CD4-positive, alpha-beta T cell (primary cell): ENCODE results near the gene CCM2L. TPM values are rescaled to one million over a fixed set of nuclear protein-coding genes. Genes with fewer than 3 reads are reported as not detected.

Experiments used
- ATAC-seq: fragments of 200-7000 bp; cut with Tn5 transposase; one replicate; pipeline ENCODE4 v1.10.0; 2022; ENCODE audit warnings: mild to moderate bottlenecking; ENCODE audit not compliant: poor library complexity
- CTCF ChIA-PET: fragments of 350-600 bp; sonication (Branson Sonifier 250); formaldehyde crosslinking; loops from one replicate; lab custom pipeline; 2021; ENCODE audit warnings: antibody characterized with exemption, inconsistent platforms; lab: Charles Lee
- POLR2A ChIA-PET: fragments of 350-600 bp; sonication (Branson Sonifier 250); formaldehyde crosslinking; loops from one replicate; lab custom pipeline; 2021; ENCODE audit warnings: antibody characterized with exemption, inconsistent platforms; lab: Charles Lee
- DNase-seq, 14 experiments: peaks; one replicate each; pipeline ENCODE4 v3.0.0-alpha.2; 2013 to 2020; ENCODE audit warnings: mixed read lengths in 2 of 14
- H3K27ac ChIP-seq, 2 donors: one replicate each; pipeline versions ENCODE4 v1.5.1 to v1.7.0; 2013; ENCODE audit warnings: low read length in 2 of 2, low read depth in 1 of 2, mild to moderate bottlenecking in 1 of 2
- H3K27me3 ChIP-seq, 2 experiments: 1 replicate in 1 of 2; 2 replicates in 1 of 2; pipeline versions ENCODE4 v1.6.1 to v1.7.0; 2013; ENCODE audit warnings: low read length in 2 of 2, control low read depth in 1 of 2, mild to moderate bottlenecking in 1 of 2, moderate library complexity in 1 of 2; ENCODE audit not compliant: insufficient read depth in 2 of 2, control insufficient read depth in 1 of 2
- H3K36me3 ChIP-seq: one replicate; pipeline ENCODE4 v1.6.1; 2013; ENCODE audit warnings: low read length, control low read depth; ENCODE audit not compliant: insufficient read depth
- H3K4me1 ChIP-seq: one replicate; pipeline ENCODE4 v1.6.1; 2013; ENCODE audit warnings: low read length, control low read depth; ENCODE audit not compliant: insufficient read depth
- H3K4me3 ChIP-seq: one replicate; pipeline ENCODE4 v1.5.1; 2013; ENCODE audit warnings: mild to moderate bottlenecking, low read length, moderate library complexity
- H3K9me3 ChIP-seq, 2 experiments: 1 replicate in 1 of 2; 2 replicates in 1 of 2; pipeline versions ENCODE4 v1.6.1 to v1.7.0; 2013; ENCODE audit warnings: low read length in 2 of 2, mild to moderate bottlenecking in 2 of 2, control low read depth in 1 of 2, moderate library complexity in 1 of 2; ENCODE audit not compliant: control insufficient read depth in 1 of 2, insufficient read depth in 1 of 2
- H3K27ac Mint-ChIP-seq: one replicate; pipeline ENCODE4 v1.8.0; 2020; ENCODE audit warnings: mixed read lengths
- H3K27me3 Mint-ChIP-seq: one replicate; pipeline ENCODE4 v1.8.0; 2021; ENCODE audit warnings: mixed read lengths
- H3K36me3 Mint-ChIP-seq: one replicate; pipeline ENCODE4 v1.8.0; 2021; ENCODE audit warnings: low read depth, mixed read lengths
- H3K4me1 Mint-ChIP-seq: one replicate; pipeline ENCODE4 v1.8.0; 2021; ENCODE audit warnings: low read depth, mixed read lengths
- H3K4me3 Mint-ChIP-seq: one replicate; pipeline ENCODE4 v1.8.0; 2020; ENCODE audit warnings: mild to moderate bottlenecking, mixed read lengths
- H3K9me3 Mint-ChIP-seq: one replicate; pipeline ENCODE4 v1.8.0; 2020; ENCODE audit warnings: mixed read lengths
- CTCF ChIP-seq: fragments of 200-600 bp; IDR thresholded peaks from one replicate; pipeline ENCODE4 v1.8.0; 2022; ENCODE audit warnings: antibody characterized with exemption, mild to moderate bottlenecking
- intact Hi-C, 2 experiments: fragments of 100-400 bp; cut with DNase I in 1 of 2; cut with micrococcal nuclease in 1 of 2; formaldehyde crosslinking; loops; one replicate each; pipeline versions ENCODE4 v1.15.1 to v1.9.0; 2023 to 2025; cut with DNase I, micrococcal nuclease
- total RNA-seq, 174 experiments: library from RNA in 2 of 174; stranded (reverse) in 2 of 174; gene quantifications; one replicate each; pipeline ENCODE4 v1.2.3 and lab custom pipeline; 2021 to 2026

The CCM2L gene
- total RNA-seq, 2 experiments from 2014 or later: not detected

- ATAC-seq: no peak
- no peaks in the 10 kb centered on the region for H3K4me1 Mint-ChIP-seq
- no peak overlapping the region for H3K4me3 Mint-ChIP-seq
- intact Hi-C loops: no loop called here
- POLR2A ChIA-PET: no interaction called here
- Histone ChIP-seq H3K27ac (no peak overlapping the region), H3K36me3 (no peaks in the 10 kb centered on the region), H3K27me3 (no peaks in the 10 kb centered on the region), H3K9me3 (no peaks in the 10 kb centered on the region), H3K4me1 (peaks cover 4% of the 10 kb centered on the region), H3K4me3 (no peak overlapping the region)
- TF ChIP-seq CTCF: no peak
- H3K36me3 Mint-ChIP-seq: no peaks in the 10 kb centered on the region
- peaks cover 10% of the 10 kb centered on the region for H3K27me3 Mint-ChIP-seq
- no peak for DNase-seq
- CTCF ChIA-PET: no interaction called here
- H3K9me3 Mint-ChIP-seq: no peaks in the 10 kb centered on the region
- H3K27ac Mint-ChIP-seq: no peak overlapping the region
These were observed 60.0 kb downstream of the CCM2L start for GRCh38 chr20:32070282-32070681.

GRCh38 chr20:32070690-32071213, 60.5 kb downstream of the CCM2L start:
- no peak overlapping the region for H3K4me3 Mint-ChIP-seq
- DNase-seq: no peak
- TF ChIP-seq CTCF: no peak
- Histone ChIP-seq H3K9me3 (no peaks in the 10 kb centered on the region), H3K4me3 (no peak overlapping the region), H3K27me3 (no peaks in the 10 kb centered on the region), H3K36me3 (no peaks in the 10 kb centered on the region), H3K4me1 (peaks cover 4% of the 10 kb centered on the region), H3K27ac (no peak overlapping the region)
- no peak for ATAC-seq
- intact Hi-C loops: no loop called here
- H3K27ac Mint-ChIP-seq: no peak overlapping the region
- POLR2A ChIA-PET: no interaction called here
- CTCF ChIA-PET: no interaction called here
- no peaks in the 10 kb centered on the region for H3K4me1 Mint-ChIP-seq
- no peaks in the 10 kb centered on the region for H3K36me3 Mint-ChIP-seq
- H3K27me3 Mint-ChIP-seq: peaks cover 10% of the 10 kb centered on the region
- no peaks in the 10 kb centered on the region for H3K9me3 Mint-ChIP-seq

- H3K4me3 ChIP-seq: no peak overlapping the region
- Mint-ChIP-seq H3K4me1 (no peaks in the 10 kb centered on the region), H3K9me3 (no peaks in the 10 kb centered on the region), H3K4me3 (no peak overlapping the region), H3K27me3 (peaks cover 10% of the 10 kb centered on the region), H3K27ac (no peak overlapping the region), H3K36me3 (no peaks in the 10 kb centered on the region)
- no peaks in the 10 kb centered on the region for H3K27me3 ChIP-seq
- H3K9me3 ChIP-seq: no peaks in the 10 kb centered on the region
- no peak overlapping the region for H3K27ac ChIP-seq
- no peaks in the 10 kb centered on the region for H3K36me3 ChIP-seq
- TF ChIP-seq CTCF: no peak
- H3K4me1 ChIP-seq: peaks cover 4% of the 10 kb centered on the region
- ATAC-seq: no peak
- ChIA-PET CTCF (interaction anchor here (1.3 kb wide), 1 partner anchor 10 kb away, joined by 5 read pairs; no protein-coding TSS in a partner anchor), POLR2A (no interaction called here)
- intact Hi-C loops: no loop called here
- no peak for DNase-seq
These were observed 61.3 kb downstream of the CCM2L start for GRCh38 chr20:32071395-32072167.
